Cardiac fibroblast (primary cell): ENCODE data around the gene CLTRN.
"Not testable (repeated sequence)": the region's sequence is repeated elsewhere in the genome, so short reads cannot be mapped to it uniquely, and the experiment has no call there.

Source experiments
- DNase-seq, 2 donors: peaks; one replicate each; pipeline versions ENCODE4 v3.0.0 to v3.0.0-alpha.2; 2010; ENCODE audit warnings: low read depth in 2 of 2
- H3K4me3 ChIP-seq, 2 donors: replicated peaks in 1 of 2; 1 replicate in 1 of 2; 2 replicates in 1 of 2; pipeline ENCODE4 v1.5.1; 2011; ENCODE audit warnings: low read depth in 2 of 2, low read length in 2 of 2, mild to moderate bottlenecking in 2 of 2, moderate library complexity in 1 of 2
- TF ChIP-seq, protein P1 (sequence below): IDR thresholded peaks from one replicate; pipeline ENCODE4 v1.5.1; 2011; ENCODE audit warnings: low read depth, mild to moderate bottlenecking, low read length, inconsistent platforms

CLTRN gene, protein sequence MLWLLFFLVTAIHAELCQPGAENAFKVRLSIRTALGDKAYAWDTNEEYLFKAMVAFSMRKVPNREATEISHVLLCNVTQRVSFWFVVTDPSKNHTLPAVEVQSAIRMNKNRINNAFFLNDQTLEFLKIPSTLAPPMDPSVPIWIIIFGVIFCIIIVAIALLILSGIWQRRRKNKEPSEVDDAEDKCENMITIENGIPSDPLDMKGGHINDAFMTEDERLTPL

DNA sequence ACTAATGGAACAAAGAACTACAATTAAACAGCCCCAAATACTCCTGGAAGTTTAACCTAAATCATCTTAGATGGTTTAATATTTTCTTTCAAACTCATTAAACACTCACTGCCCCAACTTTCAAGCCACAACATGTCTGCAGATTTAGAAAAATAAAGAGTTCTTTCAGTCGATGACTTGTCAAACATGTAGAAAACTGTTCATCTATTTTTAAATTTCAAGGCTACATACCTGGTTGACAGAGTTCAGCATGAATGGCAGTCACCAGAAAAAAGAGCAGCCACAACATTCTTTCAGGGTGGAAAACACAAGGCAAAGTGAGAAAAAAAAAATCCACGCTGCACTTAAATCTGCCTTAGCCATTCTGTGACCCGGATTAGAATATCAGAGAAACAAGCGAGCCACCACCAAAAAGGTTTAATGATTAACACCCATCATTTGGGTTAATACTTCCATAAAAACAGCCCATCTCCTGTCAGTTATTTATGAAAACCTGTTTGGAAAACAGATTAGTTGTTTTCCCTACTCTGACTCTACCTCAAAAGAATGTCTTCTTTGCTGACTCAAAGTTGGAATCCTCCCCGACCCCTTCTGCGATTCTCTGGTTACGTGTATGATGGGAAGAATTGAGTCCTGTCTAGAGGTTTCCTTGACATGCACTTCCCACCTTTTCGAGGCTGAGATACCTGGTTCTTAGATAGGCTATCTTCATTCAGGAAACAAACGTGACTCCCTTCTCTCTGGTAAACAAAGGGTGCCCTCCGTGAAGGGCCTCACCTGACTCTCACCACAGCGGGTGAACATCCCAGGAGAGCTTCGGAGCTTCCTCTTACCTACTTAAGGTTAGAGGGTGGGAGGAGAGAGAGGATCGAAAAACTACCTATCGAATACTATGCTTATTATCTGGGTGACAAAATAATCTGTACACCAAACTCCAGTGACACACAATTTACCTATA lies at the start of gene CLTRN:
CLTRN (minus strand) TSS at position 319 of the 958 bp plus-strand sequence; CDS start at position 289, 30 bp downstream.
- H3K4me3 ChIP-seq = no peak within 1 kb of the TSS
- no peak for DNase-seq
- TF ChIP-seq, protein P1, sequence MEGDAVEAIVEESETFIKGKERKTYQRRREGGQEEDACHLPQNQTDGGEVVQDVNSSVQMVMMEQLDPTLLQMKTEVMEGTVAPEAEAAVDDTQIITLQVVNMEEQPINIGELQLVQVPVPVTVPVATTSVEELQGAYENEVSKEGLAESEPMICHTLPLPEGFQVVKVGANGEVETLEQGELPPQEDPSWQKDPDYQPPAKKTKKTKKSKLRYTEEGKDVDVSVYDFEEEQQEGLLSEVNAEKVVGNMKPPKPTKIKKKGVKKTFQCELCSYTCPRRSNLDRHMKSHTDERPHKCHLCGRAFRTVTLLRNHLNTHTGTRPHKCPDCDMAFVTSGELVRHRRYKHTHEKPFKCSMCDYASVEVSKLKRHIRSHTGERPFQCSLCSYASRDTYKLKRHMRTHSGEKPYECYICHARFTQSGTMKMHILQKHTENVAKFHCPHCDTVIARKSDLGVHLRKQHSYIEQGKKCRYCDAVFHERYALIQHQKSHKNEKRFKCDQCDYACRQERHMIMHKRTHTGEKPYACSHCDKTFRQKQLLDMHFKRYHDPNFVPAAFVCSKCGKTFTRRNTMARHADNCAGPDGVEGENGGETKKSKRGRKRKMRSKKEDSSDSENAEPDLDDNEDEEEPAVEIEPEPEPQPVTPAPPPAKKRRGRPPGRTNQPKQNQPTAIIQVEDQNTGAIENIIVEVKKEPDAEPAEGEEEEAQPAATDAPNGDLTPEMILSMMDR = no peak

DNA sequence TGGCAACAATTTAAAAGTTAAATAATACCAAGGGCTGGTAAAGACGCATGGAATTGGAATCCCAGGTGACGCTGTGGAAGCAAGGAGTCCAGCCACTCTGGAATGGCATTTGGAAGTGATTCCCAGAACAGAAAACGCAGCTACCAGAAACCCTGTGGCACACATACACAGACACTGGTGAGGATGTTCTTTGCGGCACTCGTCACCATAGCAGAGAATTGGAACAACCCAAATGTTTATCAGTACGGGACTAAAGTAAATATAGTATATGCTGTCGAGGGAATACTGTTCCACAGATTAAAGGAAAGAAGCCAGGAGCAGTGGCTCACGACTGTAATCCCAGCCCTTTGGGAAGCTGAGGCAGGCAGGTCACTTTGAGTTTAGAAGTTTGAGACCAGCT lies 39.7 kb upstream of the CLTRN start:
- not testable (repeated sequence) for DNase-seq, H3K4me3 ChIP-seq

DNA sequence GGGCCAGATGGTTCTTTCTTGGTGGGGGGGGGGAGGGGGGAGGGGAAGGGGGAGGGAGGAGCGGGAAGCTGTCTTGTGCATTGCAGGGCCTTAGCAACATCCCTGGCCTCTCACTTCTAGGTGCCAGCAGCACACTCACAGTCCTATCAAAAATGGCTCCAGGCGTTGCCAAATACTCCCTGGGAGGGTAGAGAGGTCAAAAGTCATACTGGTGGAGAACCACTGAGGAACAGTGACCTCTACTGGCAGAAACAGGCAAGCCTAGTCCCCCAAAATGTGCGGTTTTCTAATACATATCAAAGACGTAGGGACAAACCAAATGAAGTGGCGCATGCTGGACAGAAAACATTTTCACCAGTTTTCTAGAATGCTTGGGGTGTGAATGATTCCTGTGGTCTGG lies 39.2 kb upstream of the CLTRN start:
- not testable (repeated sequence) for H3K4me3 ChIP-seq, DNase-seq

DNA sequence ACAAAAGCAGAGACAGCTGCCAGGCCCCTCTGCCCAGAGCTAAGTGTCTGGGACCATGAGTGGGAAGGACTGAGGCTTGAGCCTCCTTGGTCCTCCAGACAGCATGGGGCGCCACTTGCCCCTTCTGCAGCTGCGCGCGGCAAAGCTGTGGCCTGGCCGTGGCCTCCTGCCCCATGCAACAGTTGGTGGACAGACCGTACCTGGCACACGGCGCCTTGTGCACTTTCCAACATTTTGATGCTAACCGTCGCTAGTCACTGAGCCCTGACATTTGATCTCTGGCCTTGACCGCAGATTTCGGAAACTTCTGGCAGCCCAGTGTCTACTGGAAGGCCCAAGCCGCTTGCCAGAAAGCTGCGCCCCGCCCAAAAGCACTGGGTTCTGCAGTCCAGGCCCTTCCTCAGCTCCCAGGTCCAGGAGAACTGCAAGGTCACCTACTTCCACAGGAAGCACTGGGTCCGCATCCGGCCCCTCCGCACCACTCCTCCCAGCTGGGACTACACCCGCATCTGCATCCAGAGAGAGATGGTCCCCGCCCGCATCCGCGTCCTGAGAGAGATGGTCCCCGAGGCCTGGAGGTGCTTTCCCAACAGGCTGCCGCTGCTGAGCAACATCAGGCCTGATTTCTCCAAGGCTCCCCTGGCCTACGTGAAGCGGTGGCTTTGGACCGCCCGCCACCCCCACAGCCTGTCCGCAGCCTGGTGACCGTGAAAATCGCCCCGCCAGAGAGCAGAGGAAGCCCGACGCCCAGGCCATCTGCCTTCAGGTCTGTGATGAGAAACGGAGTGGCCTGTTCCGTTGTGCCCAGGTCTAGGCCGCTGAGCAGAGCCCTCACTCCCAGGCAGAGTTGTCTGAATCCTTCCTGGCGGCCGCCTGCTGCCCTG lies 38.1 kb upstream of the CLTRN start:
- DNase-seq = no peak
- H3K4me3 ChIP-seq = no peak overlapping the region
- TF ChIP-seq, protein P1 = no peak

DNA sequence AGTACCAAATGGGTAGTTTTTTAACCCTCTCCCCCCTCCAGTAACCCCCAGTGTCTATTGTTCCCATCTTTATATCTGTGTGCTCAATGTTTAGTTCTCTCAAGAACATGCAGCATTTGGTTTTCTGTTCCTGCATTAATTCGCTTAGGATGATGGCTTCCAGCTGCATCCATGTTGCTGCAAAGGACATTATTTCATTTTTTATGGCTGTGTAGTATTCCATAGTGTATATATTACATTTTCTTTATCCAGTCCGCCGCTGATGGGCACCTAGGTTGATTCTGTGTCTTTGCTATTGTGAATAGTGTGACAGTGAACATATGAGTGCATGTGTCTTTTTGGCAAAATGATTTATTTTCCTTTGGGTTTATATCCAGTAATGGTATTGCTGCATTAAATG lies 31.9 kb upstream of the CLTRN start:
- TF ChIP-seq, protein P1 = no peak
- DNase-seq = no peak
- no peak overlapping the region for H3K4me3 ChIP-seq

DNA sequence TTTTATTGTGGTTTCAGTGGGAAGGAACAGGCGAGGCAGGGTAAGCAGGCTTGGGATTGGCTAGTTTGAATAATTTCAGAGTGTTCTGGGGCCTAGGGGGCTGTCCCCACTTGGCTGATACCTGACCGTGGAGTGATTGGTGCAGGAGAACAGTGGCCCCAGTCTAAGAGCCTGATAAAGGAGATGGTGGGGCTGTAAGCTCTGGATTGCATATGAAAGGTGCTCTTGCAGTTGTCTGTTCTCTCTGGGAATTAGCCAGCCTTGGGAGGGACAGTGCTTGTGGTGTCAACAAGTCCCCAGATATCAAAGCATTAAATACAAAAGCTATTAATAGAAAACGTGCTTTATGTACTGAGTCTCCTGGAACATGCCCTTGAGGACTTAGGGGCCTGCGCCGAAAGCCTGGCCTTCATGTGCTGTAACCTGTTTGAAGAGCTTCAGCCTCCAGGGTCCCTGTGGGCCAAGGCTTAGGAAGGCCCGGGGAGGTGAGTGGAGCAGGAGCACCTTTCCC lies 30.4 kb upstream of the CLTRN start:
- TF ChIP-seq, protein P1 = no peak
- no peak overlapping the region for H3K4me3 ChIP-seq
- no peak for DNase-seq

DNA sequence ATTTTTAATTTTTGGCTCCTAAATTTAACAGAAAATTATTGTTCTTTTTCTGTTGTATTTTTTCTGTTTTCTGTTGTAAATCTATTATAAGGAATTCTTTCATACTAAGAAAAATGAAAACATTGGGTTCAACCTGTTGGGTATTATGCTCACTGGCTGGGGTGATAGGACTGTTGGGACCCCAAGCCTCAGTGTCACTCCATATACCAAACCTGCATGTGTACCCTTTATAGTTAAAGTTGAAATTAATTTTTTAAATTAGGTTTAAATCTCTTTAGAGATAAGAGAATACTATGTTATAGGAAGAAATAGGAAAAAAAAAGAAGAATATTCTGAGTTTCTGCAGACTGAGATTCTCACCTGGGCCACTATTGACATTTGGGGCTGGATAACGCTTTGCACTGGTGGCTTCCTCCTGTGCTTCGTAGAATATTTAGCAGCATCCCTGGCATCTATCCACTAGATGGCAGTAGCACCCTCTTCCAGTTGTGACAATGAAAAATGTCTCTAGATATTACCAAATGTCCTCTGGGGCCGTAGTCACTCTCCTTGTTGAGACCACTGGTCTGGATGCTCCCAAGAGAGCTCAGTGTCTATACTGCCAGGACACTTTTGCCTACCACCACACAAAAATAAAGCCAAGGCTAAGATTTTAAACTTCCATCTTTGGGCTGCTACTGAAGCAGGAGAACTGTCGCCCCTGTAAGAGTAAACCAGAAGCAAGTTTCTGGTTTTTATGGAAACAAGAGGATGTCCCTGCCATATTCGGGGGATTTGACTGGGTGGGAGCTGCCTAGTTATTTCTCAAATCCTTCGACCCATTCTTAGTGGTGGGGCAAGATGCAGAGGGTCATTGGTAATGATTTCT lies 22.4 kb upstream of the CLTRN start:
- DNase-seq = peak; percentile 58 to 65
- no peak overlapping the region for H3K4me3 ChIP-seq
- TF ChIP-seq, protein P1 = peak; percentile 62
